Putamen (tissue), 1 donor: ENCODE data around the gene CDCA7L.
"Not testable (repeated sequence)": the region's sequence is repeated elsewhere in the genome, so short reads cannot be mapped to it uniquely, and the experiment has no call there.

Source experiments
- DNase-seq: peaks from one replicate; pipeline ENCODE4 v3.0.0-alpha.2; 2016; ENCODE audit warnings: low spot score

Gene CDCA7L

DNA sequence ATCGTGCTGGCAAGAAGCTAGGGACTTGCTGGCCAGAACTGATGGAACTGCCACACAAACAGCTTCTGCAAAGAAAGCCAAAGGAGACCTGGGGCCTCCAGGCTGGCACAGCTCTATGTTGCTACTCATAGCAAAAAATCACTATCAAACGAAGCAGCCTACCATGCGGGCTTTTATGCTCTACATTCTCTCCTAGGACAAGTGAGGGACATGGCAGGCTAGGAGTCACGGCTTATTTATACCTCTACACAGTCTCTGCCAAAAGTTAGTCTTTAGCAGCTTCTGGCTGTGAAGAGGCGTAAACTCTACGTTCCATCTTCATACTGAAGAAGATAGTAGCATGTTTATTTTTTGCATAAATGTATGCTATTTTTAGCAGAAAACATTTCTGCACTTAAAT is 35.4 kb downstream of the CDCA7L start:
- no peak for DNase-seq

GRCh38 chr7:21908746-21909145 is 37.0 kb downstream of the CDCA7L start:
- DNase-seq, result no peak

DNA sequence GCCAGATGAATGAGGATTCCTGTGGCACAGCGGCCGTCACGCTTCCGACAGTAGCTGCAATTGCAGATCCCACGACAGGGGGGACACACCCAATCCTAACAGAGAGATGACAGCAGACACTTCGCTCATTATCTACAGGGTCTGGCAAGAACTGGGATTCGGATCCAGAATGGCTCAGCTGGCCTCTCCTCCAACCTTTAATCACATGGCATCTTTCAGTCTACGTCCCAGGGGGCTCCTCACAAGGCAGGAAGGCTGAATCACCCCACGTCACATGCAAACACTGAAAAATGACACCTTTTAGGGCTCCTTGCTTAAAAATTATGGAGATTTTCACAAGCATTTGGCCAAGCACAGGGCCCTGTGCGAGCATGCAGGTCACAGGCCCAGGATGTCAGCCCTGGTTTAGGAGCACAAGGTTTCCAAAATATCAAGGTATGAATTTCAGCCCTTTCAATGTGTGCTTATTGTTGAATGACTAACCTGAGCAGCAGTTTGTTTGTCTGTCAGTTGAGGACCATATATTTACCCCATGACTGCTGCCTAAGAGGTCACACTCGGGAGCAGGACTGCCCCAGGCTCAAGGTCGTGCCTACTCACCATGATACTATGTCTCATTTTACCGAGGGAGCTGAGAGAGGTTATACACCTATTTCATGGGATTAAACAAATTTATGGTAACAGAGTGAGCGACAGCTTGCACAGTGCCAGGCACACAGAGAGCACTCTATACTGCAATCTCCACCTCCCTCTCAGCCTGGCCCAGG is 42.5 kb downstream of the CDCA7L start:
- no peak for DNase-seq

GRCh38 chr7:21902240-21902639 is 43.5 kb downstream of the CDCA7L start:
- no peak for DNase-seq

GRCh38 chr7:21898265-21898930 is 47.3 kb downstream of the CDCA7L start:
- DNase-seq, result no peak

- no peak for DNase-seq
Measured at GRCh38 chr7:21893401-21893800, 52.3 kb downstream of the CDCA7L start.

DNA sequence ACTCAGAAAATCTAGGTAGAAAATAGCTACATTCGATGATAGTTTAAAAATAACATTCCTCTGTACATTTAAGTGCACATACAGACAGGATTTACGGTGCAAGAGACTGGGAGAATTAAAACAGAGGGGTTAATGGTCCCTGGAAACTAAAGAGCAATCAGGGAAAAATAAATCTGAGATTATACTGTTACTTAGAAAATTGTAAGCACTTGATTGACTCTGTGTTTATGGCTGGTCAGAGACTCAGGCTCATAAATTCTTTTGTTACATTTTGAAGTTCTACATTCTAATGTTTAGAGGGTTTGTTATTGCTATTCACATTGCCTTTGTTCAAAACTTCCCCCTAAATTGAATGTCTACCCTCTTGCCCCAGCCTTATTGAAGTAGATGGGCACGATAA is 54.4 kb downstream of the CDCA7L start:
- DNase-seq, result no peak

DNA sequence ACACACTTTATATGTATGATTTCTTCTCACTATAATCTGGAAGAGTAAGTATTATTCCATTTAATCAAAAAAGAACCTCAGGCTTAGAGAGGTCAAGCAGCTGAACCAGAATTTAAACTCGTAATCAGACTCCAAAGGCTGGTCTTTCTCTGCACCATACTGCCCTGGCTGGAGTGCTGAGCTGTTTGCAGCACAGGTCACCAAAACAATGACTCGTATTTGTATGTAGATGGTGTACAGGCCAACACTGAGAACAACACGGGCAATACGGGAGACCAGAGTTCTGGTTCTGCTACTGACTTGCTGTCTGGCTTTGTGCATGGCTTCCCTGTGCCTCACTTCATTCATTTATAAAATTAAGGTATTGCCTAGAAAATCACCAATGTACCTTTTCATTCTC is 57.9 kb downstream of the CDCA7L start:
- no peak for DNase-seq

GRCh38 chr7:21887353-21887752 is 58.3 kb downstream of the CDCA7L start:
- DNase-seq, result no peak

- no peak for DNase-seq
Measured at GRCh38 chr7:21886396-21886795, 59.3 kb downstream of the CDCA7L start.

DNA sequence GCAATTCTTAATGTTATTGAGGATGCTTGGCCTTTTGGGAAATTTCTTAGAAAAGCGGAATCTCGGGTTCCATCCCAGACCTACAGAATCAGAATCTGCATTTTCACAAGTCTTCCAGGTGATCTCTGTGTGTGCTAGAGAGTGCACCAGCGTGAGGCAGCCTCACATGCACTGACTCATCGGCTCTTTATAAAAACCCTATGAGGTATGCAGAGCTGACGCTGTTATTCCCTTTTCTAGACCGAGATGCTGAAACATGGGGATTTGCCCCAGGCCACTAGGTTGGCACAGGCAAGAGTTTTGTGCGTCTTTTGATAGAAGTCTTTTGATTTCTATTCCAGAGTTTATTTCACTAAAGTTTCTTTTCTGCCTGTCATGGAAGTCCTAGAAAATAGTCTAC is 61.2 kb downstream of the CDCA7L start:
- no peak for DNase-seq

- DNase-seq, result not testable (repeated sequence)
Measured at GRCh38 chr7:21883501-21883900, 62.2 kb downstream of the CDCA7L start.

DNA sequence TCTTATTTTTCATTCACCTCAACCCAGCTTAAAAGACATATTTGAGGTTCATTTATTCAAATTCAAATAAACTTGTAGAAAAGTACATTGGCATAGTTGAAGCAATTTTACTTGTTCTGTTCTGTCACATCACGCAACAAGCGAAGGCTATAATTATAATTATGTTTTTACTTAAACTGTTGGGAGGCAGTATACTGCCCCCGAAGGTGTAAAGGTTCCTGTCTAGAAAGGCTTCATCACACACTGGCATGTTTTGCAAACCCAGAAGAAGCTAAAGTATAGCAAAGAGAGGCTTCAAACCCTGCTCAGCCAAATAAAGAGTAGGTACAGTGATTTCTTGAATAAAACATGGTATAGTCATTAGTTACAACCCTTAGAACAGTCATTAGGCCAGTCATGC is 62.6 kb downstream of the CDCA7L start:
- DNase-seq, result no peak

GRCh38 chr7:21869785-21870402 is 75.8 kb downstream of the CDCA7L start:
- no peak for DNase-seq

DNA sequence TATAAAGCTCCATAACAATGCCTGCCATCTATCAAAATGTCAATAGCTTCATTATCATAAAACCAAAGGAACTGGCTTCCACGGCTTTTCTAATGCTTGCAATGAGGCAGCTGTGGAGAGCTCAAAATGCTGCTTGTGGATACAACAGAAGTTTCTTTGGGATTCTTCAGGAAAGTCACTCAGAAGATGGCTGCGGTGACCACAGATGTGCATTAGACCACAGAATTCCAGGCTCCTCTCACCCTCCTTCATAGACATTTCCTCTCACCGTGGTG is 77.2 kb downstream of the CDCA7L start:
- DNase-seq, result no peak

- DNase-seq, result no peak
Measured at GRCh38 chr7:21867816-21868575, 77.7 kb downstream of the CDCA7L start.

GRCh38 chr7:21867226-21867625 is 78.5 kb downstream of the CDCA7L start:
- DNase-seq, result peak; percentile 2

DNA sequence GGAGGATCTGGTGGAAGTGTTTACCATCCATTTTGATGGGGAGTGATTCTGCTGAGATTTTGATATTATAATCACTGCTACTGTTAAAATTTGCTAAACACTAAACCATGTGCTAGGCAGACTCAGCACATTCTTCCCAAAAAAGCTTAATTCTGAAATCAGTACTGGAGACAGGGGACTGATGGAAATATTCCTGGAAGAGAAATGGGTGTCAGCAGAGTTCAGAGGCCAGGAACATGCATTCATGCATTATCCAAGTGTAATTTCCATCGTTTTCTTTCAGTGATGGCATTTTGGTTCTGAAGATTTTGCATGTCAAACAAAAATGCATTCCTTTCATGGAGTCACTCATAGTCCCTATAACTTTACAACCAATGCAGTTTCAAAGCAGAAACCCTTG is 79.0 kb downstream of the CDCA7L start:
- DNase-seq, result no peak

DNA sequence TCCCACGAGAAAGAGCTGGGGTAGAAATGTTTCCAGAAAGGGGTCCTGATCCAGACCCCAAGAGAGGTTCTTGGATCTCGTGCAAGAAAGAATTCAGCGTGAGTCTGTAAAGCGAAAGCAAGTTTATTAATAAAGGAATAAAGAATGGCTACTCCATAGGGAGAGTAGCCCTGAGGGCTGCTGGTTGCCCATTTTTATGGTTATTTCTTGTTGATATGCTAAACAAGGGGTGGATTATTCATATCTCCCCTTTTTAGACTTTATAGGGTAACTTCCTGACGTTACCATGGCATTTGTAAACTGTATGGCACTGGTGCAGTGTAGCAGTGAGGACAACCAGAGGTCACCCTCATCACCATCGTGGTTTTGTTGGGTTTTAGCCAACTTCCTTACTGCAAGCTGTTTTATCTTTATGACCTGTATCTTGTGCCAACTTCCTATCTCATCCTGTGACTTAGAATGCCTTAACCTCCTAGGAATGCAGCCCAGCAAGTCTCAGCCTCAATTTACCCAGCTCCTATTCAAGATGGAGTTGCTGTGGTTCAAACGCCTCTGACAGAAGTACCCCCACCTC is 80.0 kb downstream of the CDCA7L start:
- DNase-seq, result not testable (repeated sequence)

DNA sequence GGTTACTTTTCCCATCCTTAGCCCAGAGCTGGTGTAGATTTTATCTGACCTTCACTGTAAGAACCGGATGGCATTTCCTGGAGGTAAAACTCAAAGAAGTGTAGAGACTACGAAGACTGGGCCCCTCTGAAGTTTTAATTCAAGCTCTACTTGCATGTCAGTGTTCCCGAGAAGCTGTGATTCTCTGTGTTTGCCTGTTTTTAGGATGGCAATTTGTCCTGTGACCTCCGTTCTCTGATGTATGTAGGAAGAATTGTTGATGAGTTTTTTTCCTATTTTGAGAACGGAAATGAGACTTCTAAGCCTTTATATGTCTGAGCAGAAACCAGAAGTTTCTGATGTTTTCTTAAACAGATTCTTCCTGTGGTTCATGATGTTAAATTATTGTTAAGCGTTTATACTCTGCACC is 94.1 kb downstream of the CDCA7L start:
- no peak for DNase-seq
